ENCODE results near the gene IDUA. TPM values are rescaled to one million over a fixed set of nuclear protein-coding genes. Genes with fewer than 3 reads are reported as not detected.
A peak's percentile ranks its signal among the peaks of the same experiment; 100 is the strongest.

IDUA gene
- total RNA-seq, 2 donors from 2014 or later: 15.7 to 17.5 TPM

DNA sequence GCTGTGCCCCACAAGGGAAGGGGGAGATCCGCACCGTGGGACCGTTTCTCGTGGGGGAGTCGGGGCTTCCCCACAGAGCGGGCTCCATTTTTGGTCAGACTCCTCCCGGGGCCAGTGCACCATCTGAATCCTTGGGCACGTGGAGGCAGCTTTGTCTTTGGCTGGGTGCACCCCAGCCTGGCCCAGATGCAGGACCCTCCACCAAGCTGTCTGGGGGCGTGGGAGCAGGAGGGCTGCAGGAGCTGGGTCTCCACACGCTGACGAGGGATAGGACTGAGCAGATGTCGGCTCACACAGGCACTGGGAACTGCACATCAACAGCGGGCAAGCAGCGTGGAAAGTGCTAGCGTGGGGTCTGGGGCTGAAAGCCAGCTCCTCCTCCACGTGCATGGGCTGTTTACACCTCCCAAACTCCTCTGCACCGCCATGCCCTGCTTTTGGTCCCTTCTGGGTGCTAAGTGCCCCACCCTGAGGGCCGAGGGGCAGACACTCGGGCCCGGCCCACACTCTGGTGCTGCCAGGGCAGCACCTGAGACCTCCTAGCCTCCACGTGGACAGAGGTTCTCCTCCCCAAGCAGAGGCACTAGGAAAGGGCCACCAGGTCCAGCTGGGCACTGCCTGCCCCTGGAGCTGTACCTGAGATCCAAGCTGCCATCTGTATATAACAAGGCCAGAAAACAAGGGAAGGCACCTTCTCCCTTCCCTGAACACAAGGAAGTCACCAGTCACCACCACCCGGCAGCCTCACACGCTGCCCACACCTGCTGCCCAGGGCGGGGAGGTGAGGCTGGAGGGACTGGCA is 27.3 kb upstream of the IDUA start:
- Mint-ChIP-seq H3K27ac (no peak overlapping the region), H3K4me3 (no peak overlapping the region), H3K9me3 (no peaks in the 10 kb centered on the region), H3K27me3 (no peaks in the 10 kb centered on the region), H3K36me3 (no peaks in the 10 kb centered on the region), H3K4me1 (ENCODE audit: low read depth in 2 of 2) (peaks cover 0 to 6% of the 10 kb centered on the region in 2 donors)
- ATAC-seq: no peak
- DNase-seq (ENCODE audit: low spot score): peak; percentile 23

DNA sequence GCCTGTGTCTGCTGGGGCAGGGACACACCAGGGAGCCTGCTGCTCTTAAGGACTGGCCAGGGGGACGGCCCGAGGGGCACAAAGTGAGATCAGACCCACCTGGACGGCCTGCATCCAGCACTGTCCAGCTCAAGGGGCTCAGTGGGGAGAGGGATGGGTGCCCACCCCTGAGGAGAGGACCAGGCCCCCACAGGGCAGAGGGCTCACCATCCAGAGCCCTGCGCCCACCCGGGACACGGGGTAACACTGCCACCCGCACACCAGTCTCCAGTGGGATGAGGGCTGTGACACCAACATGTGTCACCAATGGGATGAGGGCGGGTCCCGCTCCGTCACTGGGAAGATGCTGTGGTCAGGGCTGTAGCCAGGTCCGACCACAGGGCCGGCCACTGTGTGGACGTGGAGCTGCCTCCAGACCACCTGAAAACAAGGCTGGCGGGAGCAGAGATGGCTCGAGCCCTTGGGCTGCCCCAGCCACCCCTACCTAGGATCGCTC is 26.7 kb upstream of the IDUA start:
- Mint-ChIP-seq H3K9me3 (no peaks in the 10 kb centered on the region), H3K4me1 (ENCODE audit: low read depth in 2 of 2) (peaks cover 0 to 6% of the 10 kb centered on the region in 2 donors), H3K36me3 (no peaks in the 10 kb centered on the region), H3K27ac (no peak overlapping the region), H3K27me3 (no peaks in the 10 kb centered on the region), H3K4me3 (no peak overlapping the region)
- ATAC-seq (peak in 1 of 2 donors; percentile 8), DNase-seq (ENCODE audit: low spot score) (peak; percentile 38)

DNA sequence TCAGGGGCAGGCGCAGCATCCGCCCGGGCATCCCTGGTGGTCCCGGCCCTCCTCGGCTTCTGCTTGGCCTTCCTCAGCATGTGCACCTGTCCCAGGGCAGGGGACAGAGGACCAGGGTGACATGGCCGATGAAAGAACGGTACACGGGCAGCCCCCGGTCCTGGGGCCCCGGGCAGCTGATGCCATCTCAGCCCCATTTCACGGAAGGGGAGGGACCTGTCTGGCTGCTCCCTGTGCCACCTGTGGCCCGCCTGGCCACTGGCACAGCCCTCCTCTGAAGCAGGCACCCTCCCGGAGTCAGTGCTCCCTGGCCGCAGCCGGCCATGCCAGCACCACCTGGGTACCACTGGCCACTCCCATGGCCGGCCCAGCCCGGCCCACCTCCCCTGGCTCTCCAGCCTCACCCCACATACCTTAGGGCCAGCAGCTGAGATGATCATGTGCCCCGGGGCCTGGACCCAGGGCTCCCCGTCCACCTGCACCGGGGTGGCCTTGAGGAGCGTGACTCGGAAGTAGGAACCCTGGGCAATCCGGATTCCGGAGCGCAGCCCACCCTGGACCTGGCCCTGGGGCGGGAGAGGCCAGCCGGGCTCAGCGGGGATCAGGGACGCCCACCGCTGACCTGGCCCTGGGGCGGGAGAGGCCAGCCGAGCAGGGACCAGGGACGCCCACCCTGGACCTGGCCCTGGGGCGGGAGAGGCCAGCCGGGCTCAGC is 26.1 kb upstream of the IDUA start:
- Mint-ChIP-seq H3K9me3 (no peaks in the 10 kb centered on the region), H3K27ac (no peak overlapping the region), H3K36me3 (no peaks in the 10 kb centered on the region), H3K4me1 (ENCODE audit: low read depth in 2 of 2) (peaks cover 0 to 6% of the 10 kb centered on the region in 2 donors), H3K4me3 (no peak overlapping the region), H3K27me3 (no peaks in the 10 kb centered on the region)
- ATAC-seq (no peak), DNase-seq (ENCODE audit: low spot score) (peak; percentile 61)

GRCh38 chr4:961351-962230 is 25.3 kb upstream of the IDUA start:
- H3K27me3 Mint-ChIP-seq: no peaks in the 10 kb centered on the region
- ATAC-seq (no peak), DNase-seq (ENCODE audit: low spot score) (peak; percentile 59)
- no peaks in the 10 kb centered on the region for H3K9me3 Mint-ChIP-seq
- no peak overlapping the region for H3K27ac Mint-ChIP-seq
- H3K36me3 Mint-ChIP-seq: no peaks in the 10 kb centered on the region
- no peak overlapping the region for H3K4me3 Mint-ChIP-seq
- H3K4me1 Mint-ChIP-seq (ENCODE audit: low read depth in 2 of 2): peaks cover 0 to 6% of the 10 kb centered on the region in 2 donors

DNA sequence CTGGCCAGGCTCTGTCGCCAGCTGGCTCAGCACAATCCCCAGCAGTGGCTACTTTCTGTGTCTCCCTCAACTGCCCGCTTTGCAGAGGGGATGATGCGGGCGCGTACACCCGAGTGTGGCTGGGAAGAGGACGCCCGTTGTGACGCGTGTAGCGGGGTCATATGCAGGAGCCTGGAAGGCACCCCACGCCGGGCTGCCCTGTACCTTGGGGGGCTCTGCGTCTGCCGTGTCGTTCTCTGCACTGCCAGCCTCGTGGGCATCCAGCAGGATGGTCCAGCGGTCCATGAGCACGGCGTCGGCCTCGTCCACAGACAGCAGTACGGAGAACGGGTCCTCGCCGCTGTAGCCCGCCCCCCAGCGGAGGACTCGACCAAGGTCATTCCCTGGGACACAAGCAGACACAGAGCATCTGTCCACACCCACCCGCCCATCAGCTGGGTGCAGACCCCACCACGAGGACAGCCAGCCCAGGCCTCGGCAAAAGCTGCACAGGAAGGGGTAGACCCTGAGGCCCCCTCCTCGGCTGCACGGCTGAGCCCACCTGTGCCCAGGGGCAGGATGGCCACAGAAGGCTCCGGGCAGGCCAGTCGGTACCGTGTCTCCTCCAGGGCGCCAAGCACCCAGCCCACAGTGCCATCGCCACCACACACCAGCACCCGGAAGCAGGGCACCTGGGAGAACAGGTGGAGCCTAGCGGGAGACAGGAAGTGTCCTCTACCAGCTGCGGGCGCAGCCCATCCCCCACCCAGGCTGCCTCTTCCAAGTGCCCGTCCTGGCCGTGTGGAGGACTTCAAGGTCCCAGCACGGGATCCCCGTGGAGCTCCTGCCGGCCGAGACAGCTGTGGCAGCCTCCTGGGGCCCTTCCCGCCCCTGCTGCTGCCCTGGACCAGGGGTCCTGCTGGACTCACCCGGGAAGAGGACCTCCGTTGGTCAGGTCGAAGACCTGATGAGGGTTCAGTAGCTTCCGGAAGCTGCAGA is 24.3 kb upstream of the IDUA start:
- H3K4me1 Mint-ChIP-seq (ENCODE audit: low read depth in 2 of 2): peaks cover 0 to 6% of the 10 kb centered on the region in 2 donors

GRCh38 chr4:963276-964225 is 23.3 kb upstream of the IDUA start:
- no peak overlapping the region for H3K27ac Mint-ChIP-seq
- no peaks in the 10 kb centered on the region for H3K27me3 Mint-ChIP-seq
- DNase-seq (ENCODE audit: low spot score): peak; percentile 60
- H3K36me3 Mint-ChIP-seq: no peaks in the 10 kb centered on the region
- peaks cover 0 to 6% of the 10 kb centered on the region in 2 donors for H3K4me1 Mint-ChIP-seq (ENCODE audit: low read depth in 2 of 2)
- no peak for ATAC-seq
- no peak overlapping the region for H3K4me3 Mint-ChIP-seq
- no peaks in the 10 kb centered on the region for H3K9me3 Mint-ChIP-seq

More for the DNA sequence above, 24.3 kb upstream of the IDUA start:
- no peak for ATAC-seq
- no peak overlapping the region for H3K4me3 Mint-ChIP-seq
- H3K27ac Mint-ChIP-seq: no peak overlapping the region
- no peaks in the 10 kb centered on the region for H3K36me3 Mint-ChIP-seq
- peak; percentile 59 for DNase-seq (ENCODE audit: low spot score)
- no peaks in the 10 kb centered on the region for H3K27me3 Mint-ChIP-seq
- no peaks in the 10 kb centered on the region for H3K9me3 Mint-ChIP-seq

GRCh38 chr4:964346-965025 is 22.4 kb upstream of the IDUA start:
- ATAC-seq (no peak), DNase-seq (ENCODE audit: low spot score) (peak; percentile 58)
- Mint-ChIP-seq H3K27me3 (no peaks in the 10 kb centered on the region), H3K36me3 (no peaks in the 10 kb centered on the region), H3K27ac (no peak overlapping the region), H3K4me3 (no peak overlapping the region), H3K4me1 (ENCODE audit: low read depth in 2 of 2) (peaks cover 0 to 2% of the 10 kb centered on the region in 2 donors), H3K9me3 (no peaks in the 10 kb centered on the region)

DNA sequence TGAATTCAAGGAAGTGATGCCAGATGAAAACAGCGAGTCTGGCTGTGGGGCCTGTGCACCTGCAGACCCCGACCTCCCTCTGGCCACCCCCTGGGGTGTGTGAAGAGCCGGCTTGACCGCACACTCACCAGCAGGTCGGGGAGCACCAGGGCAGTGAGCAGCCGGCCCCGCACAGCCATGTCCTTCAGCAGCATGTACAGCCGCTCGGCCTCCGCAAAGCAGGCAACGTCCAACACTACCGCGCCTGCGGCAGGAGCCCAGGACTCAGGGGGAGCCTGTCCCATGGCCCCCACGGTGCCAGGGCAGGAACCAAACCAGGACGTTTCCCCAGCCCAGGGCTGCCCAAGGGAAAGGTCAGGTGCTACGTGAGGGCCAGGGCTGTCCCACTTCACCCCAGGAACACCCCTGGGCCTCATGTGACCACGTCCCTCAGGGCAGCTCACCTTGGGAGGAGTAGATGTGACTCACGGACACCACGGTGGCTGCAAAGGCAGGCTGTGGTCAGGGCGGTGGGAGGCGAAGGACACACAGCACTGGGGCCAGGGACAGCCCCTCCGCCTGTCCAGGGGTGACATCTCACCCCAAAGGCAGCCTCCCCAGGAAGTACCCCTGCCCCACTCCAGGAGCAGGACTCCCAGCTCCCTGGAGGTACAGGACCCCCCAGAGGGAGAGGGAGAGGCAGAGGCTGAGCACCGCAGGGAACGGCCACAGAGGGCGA is 21.6 kb upstream of the IDUA start:
- no peaks in the 10 kb centered on the region for H3K9me3 Mint-ChIP-seq
- H3K36me3 Mint-ChIP-seq: no peaks in the 10 kb centered on the region
- H3K27ac Mint-ChIP-seq: no peak overlapping the region
- no peak for ATAC-seq
- H3K27me3 Mint-ChIP-seq: no peaks in the 10 kb centered on the region
- H3K4me1 Mint-ChIP-seq (ENCODE audit: low read depth in 2 of 2): peaks cover 2 to 7% of the 10 kb centered on the region in 2 donors
- peak; percentile 58 for DNase-seq (ENCODE audit: low spot score)
- no peak overlapping the region for H3K4me3 Mint-ChIP-seq

GRCh38 chr4:965766-966134 is 21.1 kb upstream of the IDUA start:
- peaks cover 7 to 13% of the 10 kb centered on the region in 2 donors for H3K4me1 Mint-ChIP-seq (ENCODE audit: low read depth in 2 of 2)
- ATAC-seq (no peak), DNase-seq (ENCODE audit: low spot score) (no peak)
- H3K27me3 Mint-ChIP-seq: no peaks in the 10 kb centered on the region
- H3K27ac Mint-ChIP-seq: no peak overlapping the region
- no peak overlapping the region for H3K4me3 Mint-ChIP-seq
- no peaks in the 10 kb centered on the region for H3K36me3 Mint-ChIP-seq
- no peaks in the 10 kb centered on the region for H3K9me3 Mint-ChIP-seq

- no peak for ATAC-seq
- H3K9me3 Mint-ChIP-seq: no peaks in the 10 kb centered on the region
- peak; percentile 58 for DNase-seq (ENCODE audit: low spot score)
- no peaks in the 10 kb centered on the region for H3K36me3 Mint-ChIP-seq
- no peak overlapping the region for H3K27ac Mint-ChIP-seq
- H3K4me1 Mint-ChIP-seq (ENCODE audit: low read depth in 2 of 2): peaks cover 9 to 18% of the 10 kb centered on the region in 2 donors
- H3K27me3 Mint-ChIP-seq: no peaks in the 10 kb centered on the region
- H3K4me3 Mint-ChIP-seq: no peak overlapping the region
Observed at GRCh38 chr4:966266-967112, 20.4 kb upstream of the IDUA start.
